Body of pancreas (tissue), 4 donors: ENCODE data around the gene KIAA0232. TPM values are rescaled to one million over a fixed set of nuclear protein-coding genes. Genes with fewer than 3 reads are reported as not detected.

Source experiments
- ATAC-seq: fragments of 150-250 bp; one replicate; pipeline ENCODE4 v1.9.1; 2016
- DNase-seq, 4 donors: peaks; one replicate each; pipeline ENCODE4 v3.0.0-alpha.2; 2019
- H3K27ac ChIP-seq, 4 donors: fragments of 200-600 bp; sonication (generic); 1 replicate in 3 of 4; 2 replicates in 1 of 4; pipeline versions ENCODE4 v1.5.1 to v1.6.1; 2016 to 2019; ENCODE audit warnings: mild to moderate bottlenecking in 1 of 4, mixed read lengths in 1 of 4, moderate library complexity in 1 of 4
- H3K27me3 ChIP-seq, 2 donors: fragments of 200-600 bp; sonication (generic); one replicate each; pipeline ENCODE4 v1.6.0; 2016; ENCODE audit warnings: mild to moderate bottlenecking in 1 of 2
- H3K36me3 ChIP-seq, 2 donors: fragments of 200-600 bp; sonication (generic); replicated peaks in 1 of 2; 2 replicates each; pipeline ENCODE4 v1.5.1; 2016; ENCODE audit warnings: low read depth in 2 of 2; ENCODE audit not compliant: insufficient read depth in 1 of 2
- H3K4me1 ChIP-seq: fragments of 200-600 bp; sonication (generic); one replicate; pipeline ENCODE4 v1.6.0; 2016
- H3K4me3 ChIP-seq, 2 donors: fragments of 200-600 bp; sonication (generic); 1 replicate in 1 of 2; 2 replicates in 1 of 2; pipeline ENCODE4 v1.5.1; 2016 to 2019
- H3K9me3 ChIP-seq, 3 donors: fragments of 200-600 bp; sonication (generic); 1 replicate in 2 of 3; 2 replicates in 1 of 3; pipeline ENCODE4 v1.5.1; 2016
- POLR2A ChIP-seq, 3 donors: fragments of 450-650 bp; IDR thresholded peaks; one replicate each; pipeline ENCODE4 v1.6.1; 2016; ENCODE audit warnings: antibody characterized with exemption in 3 of 3, mild to moderate bottlenecking in 2 of 3
- WGBS, 2 donors: methylation state at CpG; one replicate each; pipeline ENCODE4 v1.1.5; 2017; 5-methylcytosine and 5-hydroxymethylcytosine counted together
- intact Hi-C: fragments of 100-400 bp; cut with DNase I; formaldehyde crosslinking; loops from one replicate; pipeline ENCODE4 v1.15.1; 2023
- total RNA-seq, 2 donors: library from RNA; depleted of rRNA; stranded (reverse); fragments of >200 nt; gene quantifications; one replicate each; pipeline ENCODE4 v1.1.0, GENCODE V29; 2016
- TF ChIP-seq, protein P1 (sequence below), 7 experiments: fragments of 450-650 bp in 4 of 7; fragments of 200-600 bp in 3 of 7; sonication (generic) in 3 of 7; IDR thresholded peaks; one replicate each; pipeline ENCODE4 v1.5.1; 2016 to 2019; ENCODE audit warnings: antibody characterized with exemption in 7 of 7

The KIAA0232 gene
- total RNA-seq, 2 donors from 2014 or later = 9.6 to 15.0 TPM

GRCh38 chr4:6928081-6928480, 145.6 kb downstream of the KIAA0232 start:
- ATAC-seq = no peak
- Histone ChIP-seq H3K27ac (no peak overlapping the region), H3K27me3 (no peaks in the 10 kb centered on the region), H3K4me3 (no peak overlapping the region), H3K4me1 (peaks cover 15% of the 10 kb centered on the region), H3K36me3 (peaks cover 0 to 2% of the 10 kb centered on the region in 2 donors), H3K9me3 (no peaks in the 10 kb centered on the region)
- TF ChIP-seq, protein P1, sequence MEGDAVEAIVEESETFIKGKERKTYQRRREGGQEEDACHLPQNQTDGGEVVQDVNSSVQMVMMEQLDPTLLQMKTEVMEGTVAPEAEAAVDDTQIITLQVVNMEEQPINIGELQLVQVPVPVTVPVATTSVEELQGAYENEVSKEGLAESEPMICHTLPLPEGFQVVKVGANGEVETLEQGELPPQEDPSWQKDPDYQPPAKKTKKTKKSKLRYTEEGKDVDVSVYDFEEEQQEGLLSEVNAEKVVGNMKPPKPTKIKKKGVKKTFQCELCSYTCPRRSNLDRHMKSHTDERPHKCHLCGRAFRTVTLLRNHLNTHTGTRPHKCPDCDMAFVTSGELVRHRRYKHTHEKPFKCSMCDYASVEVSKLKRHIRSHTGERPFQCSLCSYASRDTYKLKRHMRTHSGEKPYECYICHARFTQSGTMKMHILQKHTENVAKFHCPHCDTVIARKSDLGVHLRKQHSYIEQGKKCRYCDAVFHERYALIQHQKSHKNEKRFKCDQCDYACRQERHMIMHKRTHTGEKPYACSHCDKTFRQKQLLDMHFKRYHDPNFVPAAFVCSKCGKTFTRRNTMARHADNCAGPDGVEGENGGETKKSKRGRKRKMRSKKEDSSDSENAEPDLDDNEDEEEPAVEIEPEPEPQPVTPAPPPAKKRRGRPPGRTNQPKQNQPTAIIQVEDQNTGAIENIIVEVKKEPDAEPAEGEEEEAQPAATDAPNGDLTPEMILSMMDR (IDR thresholded peaks at IDR 0.05) = no peak
- TF ChIP-seq POLR2A (IDR thresholded peaks at IDR 0.05) = no peak
- DNase-seq = no peak
- intact Hi-C loops = no loop called here
- 85 to 92% methylated on average over 2 to 4 of the region's 4 CpGs for WGBS, 2 donors

GRCh38 chr4:6929339-6929811, 146.8 kb downstream of the KIAA0232 start:
- H3K4me1 ChIP-seq = peaks cover 15% of the 10 kb centered on the region
- no peak for DNase-seq
- intact Hi-C loops = no loop called here

GRCh38 chr4:6929812-6930464, 147.4 kb downstream of the KIAA0232 start:
- H3K27me3 ChIP-seq = no peaks in the 10 kb centered on the region
- ATAC-seq (no peak), DNase-seq (no peak)
- H3K4me3 ChIP-seq = no peak overlapping the region
- no peaks in the 10 kb centered on the region for H3K36me3 ChIP-seq
- intact Hi-C loops = no loop called here
- H3K9me3 ChIP-seq = no peaks in the 10 kb centered on the region
- no peak overlapping the region for H3K27ac ChIP-seq
- no peak for TF ChIP-seq POLR2A (IDR thresholded peaks at IDR 0.05)
- TF ChIP-seq, protein P1 (IDR thresholded peaks at IDR 0.05) = no peak
- WGBS, 2 donors = 80 to 91% methylated on average over 14 to 15 of the region's 15 CpGs
- peaks cover 15% of the 10 kb centered on the region for H3K4me1 ChIP-seq

More at GRCh38 chr4:6929339-6929811, 146.8 kb downstream of the KIAA0232 start:
- TF ChIP-seq, protein P1 (IDR thresholded peaks at IDR 0.05) = no peak
- ATAC-seq = no peak
- 81 to 89% methylated on average over 9 of the region's 9 CpGs for WGBS, 2 donors
- H3K36me3 ChIP-seq = no peaks in the 10 kb centered on the region
- H3K27me3 ChIP-seq = no peaks in the 10 kb centered on the region
- no peaks in the 10 kb centered on the region for H3K9me3 ChIP-seq
- no peak overlapping the region for H3K27ac ChIP-seq
- H3K4me3 ChIP-seq = no peak overlapping the region

DNA sequence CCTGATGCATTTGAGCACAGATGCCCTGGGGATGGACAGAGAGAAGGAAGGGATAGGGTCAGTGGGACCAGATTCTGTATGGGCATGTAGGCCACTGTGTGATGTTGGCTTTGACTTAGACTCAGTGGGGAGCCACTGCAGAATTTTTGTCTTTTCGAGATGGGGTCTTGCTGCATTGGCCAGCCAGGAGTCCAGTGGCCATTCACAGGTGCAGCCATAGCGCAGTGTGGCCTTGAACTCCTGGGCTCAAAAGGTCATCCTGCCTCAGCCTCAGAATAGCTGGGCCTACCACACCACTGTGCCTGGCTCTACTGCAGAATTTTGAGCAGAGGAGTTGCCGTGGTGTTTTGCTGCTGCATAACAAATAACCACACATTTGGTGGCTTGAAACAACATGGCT, 149.9 kb downstream of the KIAA0232 start:
- TF ChIP-seq, protein P1 (IDR thresholded peaks at IDR 0.05) = no peak
- no peak for TF ChIP-seq POLR2A (IDR thresholded peaks at IDR 0.05)
- 98 to 100% methylated on average over 2 to 3 of the region's 3 CpGs for WGBS, 2 donors
- intact Hi-C loops = no loop called here
- Histone ChIP-seq H3K9me3 (no peaks in the 10 kb centered on the region), H3K36me3 (no peaks in the 10 kb centered on the region), H3K4me3 (no peak overlapping the region), H3K27ac (no peak overlapping the region), H3K27me3 (no peaks in the 10 kb centered on the region), H3K4me1 (peaks cover 6% of the 10 kb centered on the region)
- ATAC-seq (no peak), DNase-seq (no peak)

DNA sequence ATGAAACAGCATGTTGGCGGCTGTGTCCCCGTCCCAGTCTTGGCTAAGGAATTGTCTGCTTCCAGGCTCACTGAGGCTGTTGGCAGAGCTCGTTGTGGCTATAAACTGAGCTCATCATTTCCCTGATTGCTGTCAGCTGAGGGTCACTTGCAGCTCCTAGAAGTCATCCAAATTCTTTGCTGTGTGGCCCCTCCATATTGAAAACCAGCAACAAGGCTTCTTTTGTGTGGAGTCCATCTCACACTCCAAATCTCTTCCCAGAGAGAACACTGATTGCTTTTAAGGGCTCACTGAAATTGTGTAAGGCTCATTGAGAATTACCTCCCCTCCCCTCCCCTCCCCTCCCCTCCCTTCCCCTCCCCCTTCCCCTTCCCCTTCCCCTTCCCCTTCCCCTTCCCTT, 150.4 kb downstream of the KIAA0232 start:
- Histone ChIP-seq H3K9me3 (no peaks in the 10 kb centered on the region), H3K27me3 (no peaks in the 10 kb centered on the region), H3K27ac (no peak overlapping the region), H3K36me3 (no peaks in the 10 kb centered on the region), H3K4me3 (no peak overlapping the region), H3K4me1 (peaks cover 6% of the 10 kb centered on the region)
- TF ChIP-seq, protein P1 (IDR thresholded peaks at IDR 0.05) = no peak
- TF ChIP-seq POLR2A (IDR thresholded peaks at IDR 0.05) = no peak
- no peak for DNase-seq
- intact Hi-C loops = no loop called here
- ATAC-seq = no peak
- WGBS, 2 donors = 86 to 100% methylated on average over 3 of the region's 3 CpGs
